ENCODE data around the gene CD8B2.
"Not testable (repeated sequence)": the region's sequence is repeated elsewhere in the genome, so short reads cannot be mapped to it uniquely, and the experiment has no call there.

The CD8B2 gene

GRCh38 chr2:106562268-106563186, 75.4 kb downstream of the CD8B2 start:
- H3K4me3 ChIP-seq (ENCODE audit: insufficient read length, low read depth): no peak overlapping the region
- H3K27me3 ChIP-seq (ENCODE audit: insufficient read depth, insufficient read length): no peaks in the 10 kb centered on the region
- H3K9me3 ChIP-seq (ENCODE audit: insufficient read depth, low read length): no peaks in the 10 kb centered on the region
- DNase-seq (ENCODE audit: low read depth, low spot score): no peak
- no peaks in the 10 kb centered on the region for H3K4me1 ChIP-seq (ENCODE audit: insufficient read depth, insufficient read length)
- no peaks in the 10 kb centered on the region for H3K36me3 ChIP-seq (ENCODE audit: insufficient read depth, insufficient read length, low read length)
- TF ChIP-seq YY1 (IDR thresholded peaks at IDR 0.05; ENCODE audit: insufficient read depth, insufficient read length) (no peak), ZNF274 (IDR thresholded peaks at IDR 0.05; ENCODE audit: low read depth, low read length) (no peak), SUZ12 (IDR thresholded peaks at IDR 0.05; ENCODE audit: extremely low read depth, insufficient read depth, insufficient read length) (no peak)
- no peak overlapping the region for H3K9ac ChIP-seq (ENCODE audit: insufficient read length, low read depth)

- Histone ChIP-seq H3K9me3 (ENCODE audit: insufficient read depth, low read length) (no peaks in the 10 kb centered on the region), H3K9ac (ENCODE audit: insufficient read length, low read depth) (no peak overlapping the region), H3K36me3 (ENCODE audit: insufficient read depth, insufficient read length, low read length) (no peaks in the 10 kb centered on the region)
Observed at GRCh38 chr2:106563195-106563594, 76.0 kb downstream of the CD8B2 start.

GRCh38 chr2:106565599-106565998, 78.4 kb downstream of the CD8B2 start:
- no peaks in the 10 kb centered on the region for H3K27me3 ChIP-seq (ENCODE audit: insufficient read depth, insufficient read length)
- no peak overlapping the region for H3K9ac ChIP-seq (ENCODE audit: insufficient read length, low read depth)
- no peak for TF ChIP-seq ZNF274 (IDR thresholded peaks at IDR 0.05; ENCODE audit: low read depth, low read length)
- no peak for DNase-seq (ENCODE audit: low read depth, low spot score)
- H3K9me3 ChIP-seq (ENCODE audit: insufficient read depth, low read length): no peaks in the 10 kb centered on the region
- no peaks in the 10 kb centered on the region for H3K36me3 ChIP-seq (ENCODE audit: insufficient read depth, insufficient read length, low read length)
- H3K4me3 ChIP-seq (ENCODE audit: insufficient read length, low read depth): no peak overlapping the region
- H3K4me1 ChIP-seq (ENCODE audit: insufficient read depth, insufficient read length): no peaks in the 10 kb centered on the region

More at GRCh38 chr2:106563195-106563594, 76.0 kb downstream of the CD8B2 start:
- no peaks in the 10 kb centered on the region for H3K4me1 ChIP-seq (ENCODE audit: insufficient read depth, insufficient read length)
- TF ChIP-seq ZNF274 (IDR thresholded peaks at IDR 0.05; ENCODE audit: low read depth, low read length) (no peak), SUZ12 (IDR thresholded peaks at IDR 0.05; ENCODE audit: extremely low read depth, insufficient read depth, insufficient read length) (no peak), YY1 (IDR thresholded peaks at IDR 0.05; ENCODE audit: insufficient read depth, insufficient read length) (no peak)
- no peak overlapping the region for H3K4me3 ChIP-seq (ENCODE audit: insufficient read length, low read depth)
- no peaks in the 10 kb centered on the region for H3K27me3 ChIP-seq (ENCODE audit: insufficient read depth, insufficient read length)
- DNase-seq (ENCODE audit: low read depth, low spot score): no peak

GRCh38 chr2:106566050-106566449, 78.9 kb downstream of the CD8B2 start:
- Histone ChIP-seq H3K9me3 (ENCODE audit: insufficient read depth, low read length) (no peaks in the 10 kb centered on the region), H3K4me1 (ENCODE audit: insufficient read depth, insufficient read length) (no peaks in the 10 kb centered on the region), H3K27me3 (ENCODE audit: insufficient read depth, insufficient read length) (no peaks in the 10 kb centered on the region), H3K4me3 (ENCODE audit: insufficient read length, low read depth) (no peak overlapping the region), H3K36me3 (ENCODE audit: insufficient read depth, insufficient read length, low read length) (no peaks in the 10 kb centered on the region), H3K9ac (ENCODE audit: insufficient read length, low read depth) (no peak overlapping the region)
- no peak for DNase-seq (ENCODE audit: low read depth, low spot score)
- TF ChIP-seq ZNF274 (IDR thresholded peaks at IDR 0.05; ENCODE audit: low read depth, low read length) (no peak), YY1 (IDR thresholded peaks at IDR 0.05; ENCODE audit: insufficient read depth, insufficient read length) (no peak), SUZ12 (IDR thresholded peaks at IDR 0.05; ENCODE audit: extremely low read depth, insufficient read depth, insufficient read length) (no peak)

GRCh38 chr2:106566484-106566883, 79.3 kb downstream of the CD8B2 start:
- not testable (repeated sequence) for H3K4me3 ChIP-seq (ENCODE audit: insufficient read length, low read depth); H3K27me3 ChIP-seq (ENCODE audit: insufficient read depth, insufficient read length)

GRCh38 chr2:106570316-106570715, 83.2 kb downstream of the CD8B2 start:
- TF ChIP-seq YY1 (IDR thresholded peaks at IDR 0.05; ENCODE audit: insufficient read depth, insufficient read length) (no peak), ZNF274 (IDR thresholded peaks at IDR 0.05; ENCODE audit: low read depth, low read length) (no peak), SUZ12 (IDR thresholded peaks at IDR 0.05; ENCODE audit: extremely low read depth, insufficient read depth, insufficient read length) (no peak)
- H3K9ac ChIP-seq (ENCODE audit: insufficient read length, low read depth): no peak overlapping the region
- no peaks in the 10 kb centered on the region for H3K36me3 ChIP-seq (ENCODE audit: insufficient read depth, insufficient read length, low read length)
- H3K9me3 ChIP-seq (ENCODE audit: insufficient read depth, low read length): no peaks in the 10 kb centered on the region
- no peak for DNase-seq (ENCODE audit: low read depth, low spot score)
- no peaks in the 10 kb centered on the region for H3K27me3 ChIP-seq (ENCODE audit: insufficient read depth, insufficient read length)
- H3K4me3 ChIP-seq (ENCODE audit: insufficient read length, low read depth): no peak overlapping the region
- H3K4me1 ChIP-seq (ENCODE audit: insufficient read depth, insufficient read length): no peaks in the 10 kb centered on the region

More at GRCh38 chr2:106566484-106566883, 79.3 kb downstream of the CD8B2 start:
- H3K36me3 ChIP-seq (ENCODE audit: insufficient read depth, insufficient read length, low read length); H3K9ac ChIP-seq (ENCODE audit: insufficient read length, low read depth); H3K4me1 ChIP-seq (ENCODE audit: insufficient read depth, insufficient read length); DNase-seq (ENCODE audit: low read depth, low spot score); H3K9me3 ChIP-seq (ENCODE audit: insufficient read depth, low read length): not testable (repeated sequence)
